Endothelial cell of umbilical vein (primary cell): Measurements from ENCODE around the gene NUDT17. TPM values are rescaled to one million over a fixed set of nuclear protein-coding genes. Genes with fewer than 3 reads are reported as not detected.

Experiments
- BruUV-seq: library from RNA; stranded (reverse); fragments of 400-500 nt; replicated peaks from 2 replicates; lab custom pipeline; 2021; lab: Mats Ljungman, UMichigan
- CTCF ChIA-PET: fragments of 300-600, 350-600 bp; sonication (Branson Sonifier 250); formaldehyde crosslinking; loops from one replicate; lab custom pipeline; 2021; ENCODE audit warnings: antibody characterized with exemption, inconsistent platforms; lab: Charles Lee
- POLR2A ChIA-PET: fragments of 300-600, 350-600 bp; sonication (Branson Sonifier 250); formaldehyde crosslinking; loops from one replicate; lab custom pipeline; 2021; ENCODE audit warnings: antibody characterized with exemption, inconsistent platforms; lab: Charles Lee
- DNase-seq: peaks from one replicate; pipeline ENCODE4 v3.0.0-alpha.2; 2011; ENCODE audit warnings: low read depth, low spot score
- FAIRE-seq: peaks from 2 replicates; lab custom pipeline; 2011; peaks lifted over from hg19 to GRCh38; lab: Jason Lieb, UNC
- H2AFZ ChIP-seq: 2 replicates; pipeline ENCODE4 v1.6.0; 2012; ENCODE audit warnings: low read depth, low read length, control low read depth, inconsistent platforms
- H3K27ac ChIP-seq: 2 replicates; pipeline ENCODE4 v1.5.1; 2011; ENCODE audit warnings: low read depth, mild to moderate bottlenecking, control low read depth, low read length, moderate library complexity; ENCODE audit not compliant: insufficient read depth
- H3K27me3 ChIP-seq, 2 experiments: 2 replicates each; pipeline versions ENCODE4 v1.6.0 to v1.6.1; 2011; ENCODE audit warnings: low read length in 2 of 2, mixed read lengths in 1 of 2; ENCODE audit not compliant: control insufficient read depth in 2 of 2, insufficient read depth in 2 of 2
- H3K36me3 ChIP-seq, 2 experiments: 2 replicates in 1 of 2; 3 replicates in 1 of 2; pipeline ENCODE4 v1.5.1; 2011; ENCODE audit warnings: low read length in 2 of 2, mild to moderate bottlenecking in 1 of 2, moderate library complexity in 1 of 2; ENCODE audit not compliant: control insufficient read depth in 2 of 2, insufficient read depth in 2 of 2; ENCODE audit errors: extremely low read depth in 1 of 2
- H3K4me1 ChIP-seq: 3 replicates; pipeline ENCODE4 v1.5.1; 2011; ENCODE audit warnings: mild to moderate bottlenecking, low read length; ENCODE audit not compliant: control insufficient read depth, insufficient read depth; ENCODE audit errors: extremely low read depth
- H3K4me2 ChIP-seq: 2 replicates; pipeline ENCODE4 v1.6.1; 2011; ENCODE audit warnings: low read length, control low read depth, mixed read lengths; ENCODE audit not compliant: insufficient read depth
- H3K4me3 ChIP-seq, 3 experiments: fragments of 200-600 bp in 1 of 3; sonication (generic), shearing (Covaris generic) in 1 of 3; replicated peaks in 1 of 3; 2 replicates each; pipeline ENCODE4 v1.5.1; 2011 to 2016; ENCODE audit warnings: control low read depth in 3 of 3, low read length in 3 of 3, mild to moderate bottlenecking in 2 of 3, inconsistent platforms in 1 of 3, low read depth in 1 of 3, moderate library complexity in 1 of 3; ENCODE audit not compliant: insufficient read depth in 1 of 3
- H3K79me2 ChIP-seq: 2 replicates; pipeline ENCODE4 v1.6.0; 2012; ENCODE audit warnings: low read length, inconsistent platforms; ENCODE audit not compliant: control insufficient read depth, insufficient read depth
- H3K9ac ChIP-seq: replicated peaks from 2 replicates; pipeline ENCODE3; 2011; ENCODE audit warnings: low read length, control low read depth; ENCODE audit not compliant: insufficient read depth; ENCODE audit errors: extremely low read depth
- H3K9me1 ChIP-seq: replicated peaks from 3 replicates; pipeline ENCODE4 v1.6.0; 2011; ENCODE audit warnings: mild to moderate bottlenecking, low read length; ENCODE audit not compliant: control insufficient read depth, insufficient read depth; ENCODE audit errors: extremely low read depth
- H3K9me3 ChIP-seq: replicated peaks from 2 replicates; pipeline ENCODE4 v1.5.1; 2012; ENCODE audit warnings: low read length, inconsistent platforms; ENCODE audit not compliant: control insufficient read depth, insufficient read depth
- H4K20me1 ChIP-seq: replicated peaks from 2 replicates; pipeline ENCODE3; 2011; ENCODE audit warnings: mild to moderate bottlenecking, low read length; ENCODE audit not compliant: control insufficient read depth, insufficient read depth; ENCODE audit errors: extremely low read depth
- CTCF ChIP-seq, 2 donors: IDR thresholded peaks; 1 replicate in 1 of 2; 2 replicates in 1 of 2; pipeline ENCODE4 v1.5.1; 2011; ENCODE audit warnings: low read length in 2 of 2, mild to moderate bottlenecking in 2 of 2, moderate library complexity in 2 of 2, control low read depth in 1 of 2, inconsistent platforms in 1 of 2, low read depth in 1 of 2; ENCODE audit not compliant: insufficient read depth in 1 of 2; ENCODE audit errors: extremely low read depth in 1 of 2
- EZH2 ChIP-seq: IDR thresholded peaks from 2 replicates; pipeline ENCODE4 v1.6.1; 2012; ENCODE audit warnings: borderline replicate concordance, low read depth, mild to moderate bottlenecking, moderate library complexity, low read length, inconsistent platforms; ENCODE audit not compliant: severe bottlenecking
- FOS ChIP-seq: IDR thresholded peaks from 2 replicates; pipeline ENCODE4 v1.6.1; 2011; ENCODE audit warnings: mild to moderate bottlenecking, low read length, moderate library complexity, borderline replicate concordance; ENCODE audit not compliant: insufficient read depth
- GATA2 ChIP-seq: IDR thresholded peaks from 2 replicates; pipeline ENCODE4 v1.7.0; 2011; ENCODE audit warnings: low read depth, mild to moderate bottlenecking, moderate library complexity, mixed read lengths, low read length; ENCODE audit not compliant: insufficient read length, insufficient read depth
- JUN ChIP-seq: IDR thresholded peaks from 2 replicates; pipeline ENCODE4 v1.6.1; 2011; ENCODE audit warnings: borderline replicate concordance, low read depth; ENCODE audit not compliant: insufficient read length, insufficient read depth
- MYC ChIP-seq: IDR thresholded peaks from one replicate; pipeline ENCODE4 v1.6.1; 2011; ENCODE audit warnings: mild to moderate bottlenecking, low read depth, low read length
- POLR2A ChIP-seq: IDR thresholded peaks from 2 replicates; pipeline ENCODE4 v1.6.1; 2012; ENCODE audit warnings: low read depth, mild to moderate bottlenecking, control low read depth, low read length
- POLR2AphosphoS5 ChIP-seq: IDR thresholded peaks from 2 replicates; pipeline ENCODE4 v1.6.1; 2012; ENCODE audit warnings: low read depth, mild to moderate bottlenecking, control low read depth, low read length, moderate library complexity; ENCODE audit not compliant: insufficient read depth
- dilution Hi-C: fragments of 300-500 bp; cut with MboI; formaldehyde crosslinking; loops from one replicate; pipeline ENCODE4 v1.15.0; 2019; ENCODE audit warnings: low sequenced_read_pairs; ENCODE audit not compliant: extremely low pct_ligation_motif_present
- intact Hi-C: fragments of 100-400 bp; cut with micrococcal nuclease; formaldehyde crosslinking; loops from one replicate; pipeline ENCODE4 v1.10.0; 2022
- polyA plus RNA-seq, 4 experiments: library from polyadenylated mRNA; depleted of rRNA in 3 of 4; stranded (reverse) in 3 of 4; unstranded in 1 of 4; fragments of >200 nt; gene quantifications; 2 replicates each; pipeline versions ENCODE4 v1.2.1 to v1.2.3, GENCODE V29; 2011 to 2012; ENCODE audit warnings: missing spikeins in 1 of 4
- total RNA-seq: library from RNA; stranded (reverse); gene quantifications from 2 replicates; pipeline ENCODE4 v1.2.3, GENCODE V29; 2021
- TF ChIP-seq, protein P1 (sequence below): IDR thresholded peaks from 2 replicates; pipeline ENCODE4 v1.6.1; 2011; ENCODE audit not compliant: insufficient read depth, insufficient read length

Gene NUDT17
- total and polyA plus RNA-seq, 2 donors (not counting 3 experiments of a cell fraction or from before 2014, with no cell fraction given), result 3.6 to 9.0 TPM

DNA sequence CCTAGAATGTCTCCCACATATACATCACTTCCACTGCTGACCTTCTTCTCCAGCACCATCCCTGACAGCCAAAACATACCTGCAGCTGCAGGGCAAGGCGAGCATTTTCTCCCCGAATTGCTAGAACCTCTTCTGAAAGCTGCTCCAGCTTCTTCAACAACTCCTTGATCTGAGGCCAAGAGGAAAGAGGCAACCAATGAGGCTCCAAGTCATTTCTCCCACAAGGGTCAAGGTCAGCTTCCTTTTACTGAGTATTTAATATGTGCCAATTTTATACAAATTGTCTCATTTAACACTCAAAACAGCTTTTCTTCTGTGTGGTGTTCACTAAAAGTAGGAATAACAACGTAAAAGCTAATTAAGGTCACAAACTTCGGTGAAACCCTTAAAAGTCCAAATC, 22.8 kb downstream of the NUDT17 start:
- H3K4me3 ChIP-seq, result no peak overlapping the region
- no peaks in the 10 kb centered on the region for H4K20me1 ChIP-seq
- H3K4me2 ChIP-seq, result no peak overlapping the region
- H3K9me3 ChIP-seq, result no peaks in the 10 kb centered on the region
- no peaks in the 10 kb centered on the region for H3K36me3 ChIP-seq
- peaks cover 7 to 11% of the 10 kb centered on the region in 2 experiments for H3K27me3 ChIP-seq
- H3K27ac ChIP-seq, result no peak overlapping the region
- TF ChIP-seq CTCF (IDR thresholded peaks at IDR 0.05; ENCODE audit: extremely low read depth in 1 of 2, insufficient read depth in 1 of 2, low read depth in 1 of 2, low read length in 2 of 2) (no peak), EZH2 (no peak), JUN (no peak), POLR2AphosphoS5 (no peak), GATA2 (no peak), POLR2A (no peak), FOS (no peak), MYC (no peak)
- TF ChIP-seq, protein P1, sequence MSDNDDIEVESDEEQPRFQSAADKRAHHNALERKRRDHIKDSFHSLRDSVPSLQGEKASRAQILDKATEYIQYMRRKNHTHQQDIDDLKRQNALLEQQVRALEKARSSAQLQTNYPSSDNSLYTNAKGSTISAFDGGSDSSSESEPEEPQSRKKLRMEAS, result no peak
- POLR2A ChIA-PET, result no interaction called here
- no peaks in the 10 kb centered on the region for H3K79me2 ChIP-seq
- FAIRE-seq (no peak), DNase-seq (no peak)
- no peak overlapping the region for H3K9ac ChIP-seq
- dilution Hi-C loops (no loop called here), intact Hi-C loops (no loop called here)
- BruUV-seq, result no TSS peak
- H2AFZ ChIP-seq, result no peak overlapping the region
- no peaks in the 10 kb centered on the region for H3K9me1 ChIP-seq
- peaks cover 8% of the 10 kb centered on the region for H3K4me1 ChIP-seq
- CTCF ChIA-PET, result interaction anchor here (0.9 to 2.5 kb wide), 5 partner anchors 10 to 23 kb away, joined by 3 to 10 read pairs (median 4); partner anchors contain the start of gene NUDT17
